Psoas muscle (tissue), 8 donors: ENCODE results near the gene MBNL2. TPM values are rescaled to one million over a fixed set of nuclear protein-coding genes. Genes with fewer than 3 reads are reported as not detected.
A peak's percentile ranks its signal among the peaks of the same experiment; 100 is the strongest.

ENCODE experiments used
- ATAC-seq, 4 donors: fragments of 200-7000 bp; cut with Tn5 transposase; one replicate each; pipeline ENCODE4 v1.9.1; 2020; ENCODE audit warnings: moderate library complexity in 3 of 4, mild to moderate bottlenecking in 2 of 4
- DNase-seq, 2 donors: peaks; one replicate each; pipeline ENCODE4 v3.0.0-alpha.2; 2020
- H3K27ac ChIP-seq: fragments of 200-600 bp; one replicate; pipeline ENCODE4 v1.8.0; 2022
- H3K27me3 ChIP-seq, 3 donors: fragments of 200-600 bp in 1 of 3; one replicate each; pipeline versions ENCODE4 v1.6.1 to v1.8.0; 2013 to 2022; ENCODE audit warnings: low read length in 2 of 3, mild to moderate bottlenecking in 2 of 3, moderate library complexity in 1 of 3; ENCODE audit not compliant: insufficient read depth in 3 of 3
- H3K36me3 ChIP-seq, 2 donors: fragments of 200-600 bp in 1 of 2; one replicate each; pipeline versions ENCODE4 v1.6.1 to v1.8.0; 2013 to 2022; ENCODE audit warnings: low read depth in 1 of 2, mild to moderate bottlenecking in 1 of 2, moderate library complexity in 1 of 2; ENCODE audit not compliant: insufficient read depth in 1 of 2
- H3K4me1 ChIP-seq: fragments of 200-600 bp; one replicate; pipeline ENCODE4 v1.8.0; 2022
- H3K4me3 ChIP-seq: fragments of 200-600 bp; one replicate; pipeline ENCODE4 v1.8.0; 2022; ENCODE audit warnings: mild to moderate bottlenecking
- H3K9me3 ChIP-seq: fragments of 200-600 bp; one replicate; pipeline ENCODE4 v1.8.0; 2022
- CTCF ChIP-seq: fragments of 200-600 bp; IDR thresholded peaks from one replicate; pipeline ENCODE4 v1.8.0; 2022; ENCODE audit warnings: antibody characterized with exemption
- WGBS, 3 donors: extraction: QIAGEN DNeasy Blood & Tissue Kit; methylation state at CpG; one replicate each; pipeline versions ENCODE4 v1.1.6 to v1.1.7; 2013; 5-methylcytosine and 5-hydroxymethylcytosine counted together
- intact Hi-C, 2 donors: fragments of 100-400 bp; cut with DNase I; formaldehyde crosslinking; loops; one replicate each; pipeline versions ENCODE4 v1.11.0 to v1.14.2; 2022
- polyA plus RNA-seq, 3 donors: library from polyadenylated mRNA; stranded (reverse); fragments of 200-250 nt; gene quantifications; one replicate each; pipeline ENCODE4 v1.2.3, GENCODE V29; 2013
- total RNA-seq, 4 donors: library from RNA; stranded (reverse); fragmentation: NEBNext Ultra II Directional in 2 of 4; extraction: Animal tissue kit (Norgen Biotek cat#: 25700) in 2 of 4; gene quantifications; one replicate each; pipeline versions ENCODE4 v1.2.1 to v1.2.4, GENCODE V29; 2021 to 2023
- donor health status: healthy with polysubstance abuse.
- donor health status: DM: no; HTN: no; CAD: no; lungs with moderate emphysema.
- donor health status: Bipolar disorder and iron deficiency.
- donor health status: healthy.
- donor health status: DM: yes; HTN: yes; CAD: no.
- donor health status: DM: no; HTN: no; CAD: no.
- donor health status: DM: no; HTN: no; CAD: no.
- donor health status: DM: yes; HTN: yes; CAD: no.

Gene MBNL2
- total and polyA plus RNA-seq, 7 donors, result 13.3 to 93.1 (median 61.9) TPM

- Histone ChIP-seq H3K27ac (peak overlapping the region; percentile 89), H3K4me3 (peak overlapping the region; percentile 83)
These were observed 4.9 kb downstream of the MBNL2 start for GRCh38 chr13:97226788-97227627.

GRCh38 chr13:97228850-97229521, 6.9 kb downstream of the MBNL2 start:
- Histone ChIP-seq H3K4me1 (peaks cover 70% of the 10 kb centered on the region), H3K27ac (peak overlapping the region; percentile 38), H3K9me3 (no peaks in the 10 kb centered on the region), H3K27me3 (no peaks in the 10 kb centered on the region), H3K4me3 (no peak overlapping the region), H3K36me3 (peaks cover 0 to 2% of the 10 kb centered on the region in 2 donors)
- intact Hi-C loops, result loop anchor here in 1 of 2 donors (10.0 kb wide), 1 partner anchor 206 kb away; the partner anchor contains the start of gene RAP2A
- 51 to 55% (median 53%) methylated on average over 3 of the region's 3 CpGs for WGBS, 3 donors
- no peak for TF ChIP-seq CTCF
- no peak for ATAC-seq
- no peak for DNase-seq

More at GRCh38 chr13:97226788-97227627, 4.9 kb downstream of the MBNL2 start:
- 47 to 51% (median 49%) methylated on average over 6 of the region's 6 CpGs for WGBS, 3 donors
- TF ChIP-seq CTCF, result no peak
- Histone ChIP-seq H3K4me1 (peaks cover 60% of the 10 kb centered on the region), H3K27me3 (no peaks in the 10 kb centered on the region), H3K9me3 (no peaks in the 10 kb centered on the region), H3K36me3 (no peaks in the 10 kb centered on the region)
- intact Hi-C loops, result loop anchor here in 1 of 2 donors (10.0 kb wide), 1 partner anchor 208 kb away; the partner anchor contains the start of gene RAP2A
- DNase-seq, result no peak
- ATAC-seq, result no peak

GRCh38 chr13:97229699-97230098, 7.6 kb downstream of the MBNL2 start:
- Histone ChIP-seq H3K36me3 (peaks cover 0 to 9% of the 10 kb centered on the region in 2 donors), H3K27ac (peak overlapping the region; percentile 38), H3K9me3 (no peaks in the 10 kb centered on the region), H3K4me3 (no peak overlapping the region), H3K4me1 (peaks cover 77% of the 10 kb centered on the region), H3K27me3 (no peaks in the 10 kb centered on the region)
- no peak for DNase-seq
- ATAC-seq, result no peak
- no peak for TF ChIP-seq CTCF
- WGBS, 3 donors, result 91 to 93% (median 91%) methylated on average over 3 of the region's 3 CpGs
- intact Hi-C loops, result loop anchor here in 1 of 2 donors (5.0 to 10.0 kb wide), 2 partner anchors 73 to 205 kb away; partner anchors contain the start of gene RAP2A

GRCh38 chr13:97231118-97231828, 9.1 kb downstream of the MBNL2 start:
- Histone ChIP-seq H3K4me1 (peaks cover 87% of the 10 kb centered on the region), H3K9me3 (no peaks in the 10 kb centered on the region), H3K36me3 (peaks cover 0 to 15% of the 10 kb centered on the region in 2 donors), H3K27ac (peak overlapping the region; percentile 28), H3K27me3 (no peaks in the 10 kb centered on the region), H3K4me3 (no peak overlapping the region)
- DNase-seq (no peak), ATAC-seq (peak in 3 of 4 donors; percentile 29 to 46 (median 42))
- WGBS, 3 donors, result 52 to 64% (median 52%) methylated on average over 4 of the region's 4 CpGs
- no peak for TF ChIP-seq CTCF
- intact Hi-C loops, result loop anchor here in 1 of 2 donors (5.0 kb wide), 1 partner anchor 71 kb away; no protein-coding TSS in a partner anchor
